ENCODE measurements around the gene ZNF679.
"Not testable (repeated sequence)": the region's sequence is repeated elsewhere in the genome, so short reads cannot be mapped to it uniquely, and the experiment has no call there.

Gene ZNF679

DNA sequence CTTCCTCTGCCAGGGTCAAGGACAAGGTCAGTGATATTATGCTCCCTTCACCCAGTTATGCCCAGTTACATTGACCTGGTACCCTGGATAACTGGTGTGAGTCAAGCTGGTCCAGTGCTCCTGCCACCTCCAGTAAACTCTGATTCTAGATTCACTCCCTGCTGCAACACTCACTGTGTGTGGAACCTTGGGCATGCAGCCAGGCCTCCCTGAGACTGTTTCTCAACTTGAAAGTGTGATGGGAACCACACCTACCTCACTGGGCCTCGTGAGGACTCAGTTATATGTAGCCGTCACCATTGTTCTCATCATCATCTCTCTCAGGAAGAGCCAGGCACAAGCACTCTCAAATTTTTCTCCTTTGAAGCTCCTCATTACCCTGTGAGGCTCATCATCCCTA is 84.6 kb downstream of the ZNF679 start:
- no peak for DNase-seq

DNA sequence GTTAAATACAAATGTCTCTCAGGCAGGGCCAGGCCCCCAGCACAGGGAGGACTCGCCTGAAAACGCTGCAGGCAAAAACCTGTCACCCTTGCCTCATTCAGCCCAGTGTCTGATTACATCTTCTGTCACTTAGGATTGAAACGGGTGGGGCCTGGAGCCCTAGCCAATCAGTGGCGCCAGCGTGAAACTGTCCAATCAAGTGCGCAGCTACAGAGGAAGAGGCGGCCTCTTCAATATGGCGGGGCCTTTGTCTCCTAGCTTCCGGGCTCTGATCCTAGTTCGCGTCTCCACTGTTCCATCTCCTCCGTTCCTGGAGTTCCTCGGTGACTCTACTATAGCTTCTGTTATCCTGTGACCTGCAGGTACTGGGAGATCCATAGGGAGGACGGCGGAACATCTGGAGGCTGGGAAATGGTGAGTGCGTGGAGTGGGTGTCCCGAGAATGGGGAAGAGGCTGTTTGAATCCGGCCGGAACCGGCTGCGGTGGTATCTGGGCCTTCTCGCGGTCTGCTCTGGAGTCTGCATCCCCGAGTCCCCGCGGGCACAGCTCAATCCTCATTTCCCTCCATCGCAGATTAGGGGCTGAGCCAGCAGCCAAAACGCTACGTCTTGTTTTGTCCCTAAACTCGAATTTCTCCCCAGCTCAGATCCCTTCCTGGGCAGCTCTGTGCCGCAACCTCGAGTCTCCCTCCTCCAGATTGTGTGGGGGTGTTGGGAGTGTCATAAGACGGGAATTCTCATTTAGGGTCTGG is 85.6 kb downstream of the ZNF679 start, which contains the start of gene ZNF736:
TSS of gene ZNF736 (plus strand) at position 222 of the 752 bp plus-strand sequence. CDS start at position 412, 190 bp downstream.
- peak; percentile 93 for DNase-seq

DNA sequence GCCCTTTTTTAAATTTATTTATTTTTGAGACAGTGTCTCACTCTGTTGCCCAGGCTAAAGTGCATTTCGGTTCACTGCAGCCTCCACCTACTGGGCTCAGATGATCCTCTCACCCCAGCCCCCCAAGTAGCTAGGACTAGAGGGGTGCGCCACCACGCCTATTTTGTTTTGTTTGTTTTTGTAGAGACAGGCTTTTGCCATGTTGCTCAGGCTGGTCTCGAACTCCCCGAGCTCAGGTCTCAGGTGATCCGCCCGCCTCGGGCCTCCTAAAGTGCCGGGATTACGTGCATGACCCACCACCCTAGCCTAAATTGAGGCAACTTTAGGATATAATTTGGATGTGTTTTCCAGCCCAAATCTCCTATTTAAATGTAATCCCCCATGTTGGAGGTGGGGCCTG is 86.3 kb downstream of the ZNF679 start:
- no peak for DNase-seq

DNA sequence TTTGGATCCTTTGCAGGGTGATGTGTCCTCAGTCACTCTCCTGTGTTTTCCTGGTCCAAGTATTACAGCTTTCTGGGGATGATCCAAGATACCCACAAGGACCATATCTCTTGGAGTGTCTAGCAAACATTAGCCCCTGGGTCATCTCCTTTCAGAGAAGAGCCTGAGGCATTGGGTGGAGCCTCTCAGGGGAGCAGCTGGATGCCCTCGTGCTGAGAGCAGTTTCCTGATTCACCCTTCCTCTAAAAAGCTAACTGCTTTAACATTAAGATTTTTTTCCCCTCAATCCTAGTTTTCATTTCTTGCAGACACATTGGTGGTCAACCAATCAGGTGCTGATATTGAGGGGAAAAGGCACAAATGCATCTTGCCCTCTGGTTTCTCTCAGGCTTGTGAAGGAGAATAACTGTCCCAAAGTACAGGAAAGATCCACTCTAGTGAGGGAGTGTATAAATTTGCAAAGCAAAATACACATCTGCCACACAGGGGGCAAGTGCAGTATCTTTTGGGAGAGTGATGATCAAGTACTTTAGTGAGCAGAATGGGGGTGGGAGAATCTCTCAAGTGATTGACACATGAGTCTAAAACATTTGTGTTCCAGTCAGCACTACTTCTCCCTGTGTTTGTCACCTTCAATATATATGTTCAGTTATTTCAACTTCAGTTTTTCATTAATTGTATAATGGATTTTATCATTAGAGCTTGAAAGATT is 87.9 kb downstream of the ZNF679 start:
- not testable (repeated sequence) for DNase-seq

All from NCI-H187 treated with DMSO at 0.1 percent for 48 hours (cell line).